ENCODE data around the gene FMN1.

FMN1 gene

DNA sequence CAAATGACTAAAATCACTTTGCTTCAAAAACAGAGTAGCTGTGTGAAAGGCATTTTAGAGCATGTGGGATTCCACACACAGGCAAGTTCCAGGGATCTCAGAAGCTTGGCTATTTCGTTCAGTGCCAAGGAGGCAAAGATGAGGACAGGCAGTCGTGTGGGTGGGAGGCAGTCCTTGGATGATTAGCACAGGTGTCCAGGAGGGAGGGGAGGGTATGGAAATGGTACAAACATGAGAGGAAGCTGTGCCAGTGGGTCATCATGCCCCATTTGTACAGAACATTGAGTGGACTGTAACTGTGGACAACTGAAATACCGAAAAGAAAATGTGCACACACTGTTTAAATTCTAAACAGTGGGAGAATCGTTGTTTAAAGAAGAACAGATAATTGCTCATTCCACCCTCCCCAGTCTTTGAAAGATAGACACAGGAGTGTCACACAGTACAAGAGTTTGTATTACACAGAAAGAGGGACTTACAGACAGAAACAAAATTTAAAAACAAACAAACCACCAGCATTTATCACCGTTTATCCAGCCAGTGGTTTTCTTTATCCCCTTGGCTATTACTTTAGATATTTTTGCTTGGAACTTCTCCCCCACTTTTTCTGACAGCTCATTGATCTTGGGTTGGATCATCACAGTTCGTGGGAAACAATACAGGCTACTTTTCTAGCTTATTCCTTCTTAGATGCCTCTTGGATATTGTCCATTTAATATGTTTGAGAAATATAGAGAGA, 353.8 kb downstream of the FMN1 start:
- H3K9me3 ChIP-seq (ENCODE audit: severe bottlenecking), result no peaks in the 10 kb centered on the region
- no peak for DNase-seq
- TF ChIP-seq, protein P1, sequence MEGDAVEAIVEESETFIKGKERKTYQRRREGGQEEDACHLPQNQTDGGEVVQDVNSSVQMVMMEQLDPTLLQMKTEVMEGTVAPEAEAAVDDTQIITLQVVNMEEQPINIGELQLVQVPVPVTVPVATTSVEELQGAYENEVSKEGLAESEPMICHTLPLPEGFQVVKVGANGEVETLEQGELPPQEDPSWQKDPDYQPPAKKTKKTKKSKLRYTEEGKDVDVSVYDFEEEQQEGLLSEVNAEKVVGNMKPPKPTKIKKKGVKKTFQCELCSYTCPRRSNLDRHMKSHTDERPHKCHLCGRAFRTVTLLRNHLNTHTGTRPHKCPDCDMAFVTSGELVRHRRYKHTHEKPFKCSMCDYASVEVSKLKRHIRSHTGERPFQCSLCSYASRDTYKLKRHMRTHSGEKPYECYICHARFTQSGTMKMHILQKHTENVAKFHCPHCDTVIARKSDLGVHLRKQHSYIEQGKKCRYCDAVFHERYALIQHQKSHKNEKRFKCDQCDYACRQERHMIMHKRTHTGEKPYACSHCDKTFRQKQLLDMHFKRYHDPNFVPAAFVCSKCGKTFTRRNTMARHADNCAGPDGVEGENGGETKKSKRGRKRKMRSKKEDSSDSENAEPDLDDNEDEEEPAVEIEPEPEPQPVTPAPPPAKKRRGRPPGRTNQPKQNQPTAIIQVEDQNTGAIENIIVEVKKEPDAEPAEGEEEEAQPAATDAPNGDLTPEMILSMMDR (IDR thresholded peaks at IDR 0.05; ENCODE audit: low read depth, low read length), result no peak
- H3K36me3 ChIP-seq, result no peaks in the 10 kb centered on the region
- H3K4me3 ChIP-seq (ENCODE audit: low read depth, low read length), result no peak overlapping the region
- no peaks in the 10 kb centered on the region for H3K27me3 ChIP-seq (ENCODE audit: insufficient read depth, low read depth, severe bottlenecking)
- no peak overlapping the region for H3K27ac ChIP-seq

DNA sequence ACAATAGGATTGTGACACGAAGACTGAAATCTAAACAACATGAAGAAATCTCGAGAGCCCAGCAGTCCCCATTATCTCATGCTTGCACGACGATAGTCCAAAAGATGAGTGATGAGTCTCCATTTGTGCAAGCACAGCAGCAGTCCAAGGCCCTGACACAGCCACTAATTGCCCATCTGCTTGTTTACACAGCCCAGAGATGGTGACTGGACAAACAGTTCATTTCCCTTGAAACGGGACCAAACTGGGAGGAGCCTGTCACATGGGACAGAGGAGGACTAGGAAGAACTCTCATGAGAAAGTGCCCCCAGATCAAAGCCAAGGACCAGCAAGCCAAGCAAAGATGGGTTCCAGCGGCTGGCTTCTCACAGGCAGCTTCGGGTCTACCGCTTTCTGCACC, 355.7 kb downstream of the FMN1 start:
- Histone ChIP-seq H3K9me3 (ENCODE audit: severe bottlenecking) (no peaks in the 10 kb centered on the region), H3K27ac (no peak overlapping the region), H3K27me3 (ENCODE audit: insufficient read depth, low read depth, severe bottlenecking) (no peaks in the 10 kb centered on the region), H3K4me3 (ENCODE audit: low read depth, low read length) (no peak overlapping the region), H3K36me3 (no peaks in the 10 kb centered on the region)
- TF ChIP-seq, protein P1 (IDR thresholded peaks at IDR 0.05; ENCODE audit: low read depth, low read length), result no peak
- no peak for DNase-seq

DNA sequence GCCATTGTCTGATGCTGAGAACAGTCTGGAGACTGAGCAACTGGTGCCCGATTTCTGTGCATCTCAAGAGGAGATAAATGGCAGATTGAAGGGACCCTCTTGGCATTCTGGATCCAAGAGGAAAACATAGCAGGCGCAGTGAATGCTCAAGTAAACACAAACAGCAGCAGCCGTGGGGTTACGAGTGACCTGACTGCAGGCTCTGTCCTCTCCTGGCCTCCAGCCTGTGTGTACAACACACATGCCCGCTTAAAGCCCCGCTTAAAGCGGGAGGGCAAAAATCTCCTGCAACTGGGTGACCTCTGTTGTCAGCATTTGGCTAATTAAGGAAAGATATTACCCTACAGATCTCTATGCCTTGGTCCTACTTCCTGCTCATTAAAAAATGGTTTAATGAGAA, 356.2 kb downstream of the FMN1 start:
- no peaks in the 10 kb centered on the region for H3K27me3 ChIP-seq (ENCODE audit: insufficient read depth, low read depth, severe bottlenecking)
- TF ChIP-seq, protein P1 (IDR thresholded peaks at IDR 0.05; ENCODE audit: low read depth, low read length), result no peak
- H3K9me3 ChIP-seq (ENCODE audit: severe bottlenecking), result no peaks in the 10 kb centered on the region
- H3K4me3 ChIP-seq (ENCODE audit: low read depth, low read length), result no peak overlapping the region
- H3K27ac ChIP-seq, result no peak overlapping the region
- DNase-seq, result no peak
- no peaks in the 10 kb centered on the region for H3K36me3 ChIP-seq

DNA sequence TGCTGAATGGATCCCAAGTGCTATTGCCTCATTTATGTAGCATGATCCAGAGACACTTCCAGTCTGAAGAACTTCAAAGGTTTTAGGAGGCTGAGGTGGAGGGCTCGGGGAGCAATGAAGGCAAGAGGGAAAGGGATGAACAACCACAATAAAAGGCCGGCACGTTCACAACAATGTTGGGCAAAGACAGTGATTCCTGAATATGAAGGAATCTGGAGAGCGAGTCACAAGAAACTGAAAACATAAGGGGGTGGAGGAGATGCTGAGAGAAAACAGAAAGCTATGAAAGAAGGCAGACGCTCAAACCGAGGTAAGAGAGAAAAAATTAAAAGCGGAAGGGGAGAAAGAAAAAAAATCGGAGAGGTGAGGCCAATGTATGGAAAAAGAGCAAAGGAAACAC, 356.6 kb downstream of the FMN1 start:
- H3K36me3 ChIP-seq, result no peaks in the 10 kb centered on the region
- no peaks in the 10 kb centered on the region for H3K27me3 ChIP-seq (ENCODE audit: insufficient read depth, low read depth, severe bottlenecking)
- H3K4me3 ChIP-seq (ENCODE audit: low read depth, low read length), result no peak overlapping the region
- no peak overlapping the region for H3K27ac ChIP-seq
- DNase-seq, result no peak
- TF ChIP-seq, protein P1 (IDR thresholded peaks at IDR 0.05; ENCODE audit: low read depth, low read length), result no peak
- no peaks in the 10 kb centered on the region for H3K9me3 ChIP-seq (ENCODE audit: severe bottlenecking)

DNA sequence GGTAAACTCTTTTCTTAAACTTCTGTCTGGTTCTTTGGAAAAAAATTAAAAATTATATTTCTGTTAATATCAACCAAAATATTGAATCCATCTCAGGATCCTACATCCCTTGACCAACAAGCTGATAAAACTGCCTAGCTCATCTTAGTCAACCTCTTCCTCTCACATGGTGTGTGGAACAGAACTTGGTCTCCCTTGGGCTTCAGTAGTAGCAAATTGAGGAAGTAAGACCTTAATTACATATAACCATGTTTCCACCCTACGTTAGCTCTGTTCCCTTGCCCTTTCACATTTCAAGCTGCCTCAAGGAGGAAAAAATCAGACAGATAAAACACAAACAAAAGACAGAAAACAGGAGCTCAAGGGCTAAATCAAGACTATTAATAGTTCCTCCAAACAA, 360.4 kb downstream of the FMN1 start:
- Histone ChIP-seq H3K36me3 (no peaks in the 10 kb centered on the region), H3K4me3 (ENCODE audit: low read depth, low read length) (no peak overlapping the region), H3K27ac (no peak overlapping the region), H3K9me3 (ENCODE audit: severe bottlenecking) (no peaks in the 10 kb centered on the region), H3K27me3 (ENCODE audit: insufficient read depth, low read depth, severe bottlenecking) (no peaks in the 10 kb centered on the region)
- no peak for DNase-seq
- TF ChIP-seq, protein P1 (IDR thresholded peaks at IDR 0.05; ENCODE audit: low read depth, low read length), result no peak

DNA sequence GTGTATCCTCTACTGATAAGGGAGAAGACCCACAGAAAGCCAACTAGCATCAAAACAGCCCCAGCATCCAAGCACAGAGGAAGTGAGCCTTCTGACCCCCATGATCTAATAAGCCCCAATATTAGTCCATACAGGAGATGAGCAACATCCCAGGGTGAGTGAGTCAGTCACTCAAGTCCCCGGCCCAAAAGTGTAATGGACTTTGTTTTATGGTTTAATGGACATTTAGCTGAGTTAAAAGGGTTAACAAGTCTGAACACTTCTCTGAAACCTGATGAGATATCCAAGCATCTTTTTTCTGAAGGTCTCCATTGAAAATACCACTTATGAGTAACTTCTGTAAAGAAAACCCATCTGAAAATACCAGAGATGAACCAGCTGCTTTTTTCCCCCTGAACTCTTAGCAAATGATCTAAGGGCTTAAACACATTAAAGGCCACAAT, 361.1 kb downstream of the FMN1 start:
- TF ChIP-seq, protein P1 (IDR thresholded peaks at IDR 0.05; ENCODE audit: low read depth, low read length), result no peak
- no peaks in the 10 kb centered on the region for H3K36me3 ChIP-seq
- no peak for DNase-seq
- H3K27me3 ChIP-seq (ENCODE audit: insufficient read depth, low read depth, severe bottlenecking), result no peaks in the 10 kb centered on the region
- H3K4me3 ChIP-seq (ENCODE audit: low read depth, low read length), result no peak overlapping the region
- H3K27ac ChIP-seq, result no peak overlapping the region
- no peaks in the 10 kb centered on the region for H3K9me3 ChIP-seq (ENCODE audit: severe bottlenecking)

Measured in WERI-Rb-1 (cell line).